Esophagus squamous epithelium (tissue), 4 donors: ENCODE measurements around the gene SNCB.

Experiments used
- POLR2A ChIP-seq, 4 donors: fragments of 450-650 bp; IDR thresholded peaks; one replicate each; pipeline ENCODE4 v1.6.1; 2017; ENCODE audit warnings: antibody characterized with exemption in 4 of 4, mild to moderate bottlenecking in 4 of 4, moderate library complexity in 3 of 4
- TF ChIP-seq, protein P1 (sequence below), 6 experiments: fragments of 450-650 bp in 4 of 6; fragments of 200-600 bp in 2 of 6; sonication (generic) in 2 of 6; IDR thresholded peaks; one replicate each; pipeline ENCODE4 v1.5.1; 2016 to 2019; ENCODE audit warnings: antibody characterized with exemption in 6 of 6, mild to moderate bottlenecking in 4 of 6, moderate library complexity in 4 of 6

DNA sequence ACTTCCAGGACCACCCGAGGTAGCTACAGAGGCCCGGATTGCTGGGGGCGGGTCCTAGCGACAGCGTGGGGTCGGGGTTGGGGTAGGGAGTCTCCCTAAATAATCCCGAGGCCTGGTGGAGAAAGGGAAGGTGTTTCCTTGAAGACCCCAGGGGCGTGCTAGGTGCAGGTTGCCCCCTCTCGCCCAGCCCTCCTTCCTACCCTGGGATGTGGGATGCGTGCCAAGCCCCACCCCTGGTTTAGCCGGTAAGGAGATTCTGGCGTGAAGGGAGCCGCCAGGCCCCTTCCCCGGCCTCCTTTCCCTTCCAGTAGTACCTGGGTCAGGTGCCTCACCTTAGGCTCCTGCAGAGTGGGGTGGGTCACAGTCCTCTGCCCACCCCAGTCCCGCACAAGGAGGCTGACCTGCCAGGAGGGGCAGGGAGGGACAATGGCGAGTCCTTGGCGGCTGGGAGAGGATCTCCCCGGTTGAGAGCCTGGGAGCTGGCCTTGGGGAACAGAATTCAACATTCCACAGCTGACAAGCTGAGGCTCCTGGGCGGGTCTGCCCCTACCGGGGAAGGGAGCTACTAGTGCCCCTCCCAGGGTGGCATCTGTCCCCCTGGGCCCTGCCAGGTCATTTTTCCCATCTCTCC lies 17.6 kb upstream of the SNCB start:
- TF ChIP-seq, protein P1, sequence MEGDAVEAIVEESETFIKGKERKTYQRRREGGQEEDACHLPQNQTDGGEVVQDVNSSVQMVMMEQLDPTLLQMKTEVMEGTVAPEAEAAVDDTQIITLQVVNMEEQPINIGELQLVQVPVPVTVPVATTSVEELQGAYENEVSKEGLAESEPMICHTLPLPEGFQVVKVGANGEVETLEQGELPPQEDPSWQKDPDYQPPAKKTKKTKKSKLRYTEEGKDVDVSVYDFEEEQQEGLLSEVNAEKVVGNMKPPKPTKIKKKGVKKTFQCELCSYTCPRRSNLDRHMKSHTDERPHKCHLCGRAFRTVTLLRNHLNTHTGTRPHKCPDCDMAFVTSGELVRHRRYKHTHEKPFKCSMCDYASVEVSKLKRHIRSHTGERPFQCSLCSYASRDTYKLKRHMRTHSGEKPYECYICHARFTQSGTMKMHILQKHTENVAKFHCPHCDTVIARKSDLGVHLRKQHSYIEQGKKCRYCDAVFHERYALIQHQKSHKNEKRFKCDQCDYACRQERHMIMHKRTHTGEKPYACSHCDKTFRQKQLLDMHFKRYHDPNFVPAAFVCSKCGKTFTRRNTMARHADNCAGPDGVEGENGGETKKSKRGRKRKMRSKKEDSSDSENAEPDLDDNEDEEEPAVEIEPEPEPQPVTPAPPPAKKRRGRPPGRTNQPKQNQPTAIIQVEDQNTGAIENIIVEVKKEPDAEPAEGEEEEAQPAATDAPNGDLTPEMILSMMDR (IDR thresholded peaks at IDR 0.05) = no peak
- no peak for TF ChIP-seq POLR2A (IDR thresholded peaks at IDR 0.05)
